Endometrial microvascular endothelial cells (primary cell): ENCODE data around the gene EFNA3. TPM values are rescaled to one million over a fixed set of nuclear protein-coding genes. Genes with fewer than 3 reads are reported as not detected.

Source experiments
- in situ Hi-C: cut with HindIII; loops from 2 replicates; pipeline ENCODE4 v1.10.0; 2017; ENCODE audit warnings: low sequenced_read_pairs, low pct_unique_long_range_greater_than_20kb; ENCODE audit errors: inconsistent ontology term
- total RNA-seq: library from RNA; depleted of rRNA; stranded (reverse); fragments of >200 nt; gene quantifications from one replicate; pipeline ENCODE4 v1.2.3, GENCODE V29; 2015; ENCODE audit errors: inconsistent ontology term

The EFNA3 gene
- total RNA-seq, 1 donor from 2014 or later = 2.0 TPM

DNA sequence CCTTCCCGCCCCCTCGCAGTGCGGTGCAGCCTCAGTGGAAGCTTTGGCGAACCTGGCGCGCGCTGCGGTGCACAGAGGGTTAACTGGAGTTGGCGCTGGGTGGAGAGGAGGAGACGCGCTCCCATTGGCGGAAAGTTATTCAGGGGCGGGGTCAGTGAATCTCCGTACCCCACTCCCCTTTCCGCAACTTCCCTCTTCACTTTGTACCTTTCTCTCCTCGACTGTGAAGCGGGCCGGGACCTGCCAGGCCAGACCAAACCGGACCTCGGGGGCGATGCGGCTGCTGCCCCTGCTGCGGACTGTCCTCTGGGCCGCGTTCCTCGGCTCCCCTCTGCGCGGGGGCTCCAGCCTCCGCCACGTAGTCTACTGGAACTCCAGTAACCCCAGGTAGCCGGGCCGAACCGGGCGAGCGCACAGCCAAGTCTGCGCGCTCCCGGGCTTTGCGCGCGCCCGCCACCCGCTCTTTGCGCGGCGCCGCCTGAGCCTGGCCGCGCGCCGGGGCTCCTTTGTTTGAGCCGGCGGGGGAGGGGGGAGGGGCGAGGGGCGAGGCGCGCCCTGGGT, 15.0 kb upstream of the EFNA3 start, which contains the start of gene EFNA4:
EFNA4 (plus strand) TSS at position 191 of the 561 bp plus-strand sequence; CDS start at position 275, 84 bp downstream.
- in situ Hi-C loops = loop anchor here (10.0 kb wide), 1 partner anchor 49 kb away; no protein-coding TSS in a partner anchor

DNA sequence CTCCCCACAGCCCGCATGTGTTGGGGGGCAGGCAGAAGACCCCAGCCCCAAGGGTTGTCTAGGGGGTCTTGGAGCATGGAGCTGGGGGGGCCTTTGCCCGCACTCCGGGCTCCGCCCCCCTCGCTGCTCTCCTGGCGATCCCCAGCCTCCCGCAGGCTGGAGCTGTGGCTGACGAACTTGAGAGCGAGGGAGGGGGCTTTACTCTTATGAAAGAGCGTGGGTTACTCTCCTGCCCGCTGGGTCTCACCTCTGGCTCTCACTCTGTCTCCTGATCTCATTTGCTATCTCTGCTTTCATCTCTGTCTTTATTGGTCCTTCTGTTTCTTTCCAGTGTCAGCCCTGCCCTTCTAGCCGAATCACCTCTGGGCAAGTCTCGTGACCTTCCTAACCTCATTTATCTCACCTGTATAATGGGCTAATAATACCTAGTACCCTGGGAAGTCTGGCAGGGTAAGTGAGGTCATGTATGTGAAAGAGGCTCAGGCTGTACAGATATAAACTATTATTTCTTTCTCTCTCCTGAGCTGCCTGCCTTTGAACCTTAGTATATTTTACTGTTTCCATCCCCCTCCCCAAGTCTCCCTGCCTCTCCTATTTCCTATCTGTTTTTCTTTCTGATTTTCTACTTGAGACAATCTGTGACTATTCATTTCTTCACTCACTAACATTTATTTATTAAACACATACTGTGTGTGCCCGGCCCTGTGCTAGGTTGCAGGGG, 14.4 kb upstream of the EFNA3 start:
- in situ Hi-C loops = loop anchor here (10.0 kb wide), 1 partner anchor 49 kb away; no protein-coding TSS in a partner anchor

DNA sequence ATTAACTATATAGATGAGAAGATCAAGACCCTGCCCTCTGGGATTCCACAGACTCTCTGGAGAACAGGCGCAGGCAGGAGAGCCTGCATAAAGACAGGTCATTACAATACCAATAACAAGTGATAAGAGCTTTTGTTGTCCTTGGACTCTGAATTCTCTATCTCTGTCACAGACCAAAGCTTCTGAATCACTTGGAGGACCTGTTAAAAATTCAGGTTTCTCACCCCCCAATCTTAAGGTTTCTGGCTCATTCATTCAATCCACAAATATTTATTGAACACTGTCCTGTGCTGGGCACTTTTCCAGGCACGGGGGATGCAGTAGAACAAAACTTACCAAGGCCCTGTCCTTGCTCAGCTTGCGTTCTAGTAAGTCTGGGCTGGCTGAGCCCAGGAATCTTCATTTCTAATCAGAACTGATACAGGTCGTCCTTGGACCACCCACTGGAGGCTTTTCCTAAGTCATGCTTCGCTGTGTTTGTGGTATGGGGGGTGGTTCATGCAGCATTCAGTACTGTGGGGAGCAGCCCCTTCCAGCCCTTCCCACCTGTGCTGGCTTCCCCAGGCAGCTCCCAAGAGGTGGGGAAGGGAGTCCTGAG, 13.7 kb upstream of the EFNA3 start:
- in situ Hi-C loops = loop anchor here (10.0 kb wide), 1 partner anchor 50 kb away; no protein-coding TSS in a partner anchor

DNA sequence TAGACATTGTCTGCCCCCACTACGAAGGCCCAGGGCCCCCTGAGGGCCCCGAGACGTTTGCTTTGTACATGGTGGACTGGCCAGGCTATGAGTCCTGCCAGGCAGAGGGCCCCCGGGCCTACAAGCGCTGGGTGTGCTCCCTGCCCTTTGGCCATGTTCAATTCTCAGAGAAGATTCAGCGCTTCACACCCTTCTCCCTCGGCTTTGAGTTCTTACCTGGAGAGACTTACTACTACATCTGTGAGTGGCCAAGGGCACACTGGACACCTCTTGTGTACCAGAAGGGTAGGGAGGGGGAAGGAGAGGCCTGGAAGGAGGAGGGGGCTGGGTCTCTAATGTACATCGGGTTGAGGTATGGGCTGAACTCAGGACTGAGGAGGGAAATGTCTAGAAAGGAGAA, 11.9 kb upstream of the EFNA3 start:
- in situ Hi-C loops = loop anchor here (10.0 kb wide), 1 partner anchor 52 kb away; no protein-coding TSS in a partner anchor

DNA sequence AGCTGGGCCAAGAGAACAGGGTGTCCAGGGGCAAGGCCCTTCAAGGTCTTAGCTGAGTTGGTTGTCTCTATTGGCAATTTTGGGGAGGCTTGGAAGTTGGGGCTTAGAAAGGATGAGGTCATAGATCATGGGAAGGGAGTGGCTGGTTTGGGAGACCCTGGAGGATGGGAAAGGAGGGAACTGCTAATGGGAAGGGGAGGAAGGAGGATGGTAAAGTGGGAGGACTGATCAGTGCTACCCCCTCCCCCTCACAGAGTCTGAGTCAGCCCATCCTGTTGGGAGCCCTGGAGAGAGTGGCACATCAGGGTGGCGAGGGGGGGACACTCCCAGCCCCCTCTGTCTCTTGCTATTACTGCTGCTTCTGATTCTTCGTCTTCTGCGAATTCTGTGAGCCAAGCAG, 10.0 kb upstream of the EFNA3 start:
- in situ Hi-C loops = loop anchor here (10.0 kb wide), 1 partner anchor 54 kb away; no protein-coding TSS in a partner anchor

DNA sequence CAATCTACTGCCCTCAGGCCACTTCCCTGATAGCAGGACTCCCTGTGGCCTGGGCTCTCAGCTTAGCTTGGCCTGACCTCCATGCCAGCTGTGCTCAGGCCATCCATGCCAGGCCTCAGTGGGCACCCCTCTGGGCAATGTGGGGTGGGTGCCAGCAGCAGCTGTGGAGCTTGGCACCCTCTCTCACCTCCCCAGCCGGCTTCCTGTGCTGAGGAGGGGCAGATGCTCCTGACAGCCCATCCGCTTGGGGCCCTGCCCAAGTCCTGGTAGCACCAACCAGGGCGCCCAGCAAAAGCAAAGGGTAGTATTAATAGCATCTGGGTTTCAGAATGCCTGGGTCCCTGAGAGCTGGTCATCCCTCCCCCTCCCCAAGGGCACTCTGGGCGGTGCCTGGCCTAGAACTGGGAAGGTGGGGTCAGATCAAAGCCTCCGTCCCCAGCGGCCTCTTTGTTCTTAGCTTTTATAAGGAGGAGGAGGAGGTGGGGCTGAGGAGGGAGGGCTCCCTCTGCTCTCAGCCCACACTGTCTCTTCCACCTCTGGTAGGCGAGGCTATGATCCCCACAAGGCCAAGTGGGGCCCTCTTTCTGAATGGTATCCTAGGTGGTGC, 9.0 kb upstream of the EFNA3 start:
- in situ Hi-C loops = loop anchor here (10.0 kb wide), 1 partner anchor 55 kb away; no protein-coding TSS in a partner anchor

DNA sequence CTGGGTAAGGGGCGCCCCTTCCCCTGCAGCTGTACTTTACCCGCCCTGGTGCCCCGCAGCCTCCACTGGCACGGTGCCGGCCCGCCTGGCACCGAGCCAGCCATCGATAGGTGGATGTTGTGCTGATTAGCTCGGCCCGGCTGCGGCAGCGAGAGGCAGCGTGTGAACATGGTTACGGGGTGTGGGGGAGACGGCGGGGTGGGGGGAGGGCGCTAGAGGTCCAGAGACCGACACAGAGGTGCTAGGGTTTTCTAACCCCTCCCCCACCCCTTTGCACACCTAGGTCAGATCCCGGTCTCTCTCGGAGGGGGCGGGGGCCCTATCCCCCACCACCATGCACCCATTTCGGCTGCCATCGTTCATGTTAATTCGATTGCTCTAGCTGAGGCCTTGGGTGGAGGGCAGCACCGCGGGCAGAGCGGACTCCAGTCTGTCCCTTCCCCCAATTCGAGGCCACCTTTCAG, 8.4 kb upstream of the EFNA3 start:
- in situ Hi-C loops = no loop called here

DNA sequence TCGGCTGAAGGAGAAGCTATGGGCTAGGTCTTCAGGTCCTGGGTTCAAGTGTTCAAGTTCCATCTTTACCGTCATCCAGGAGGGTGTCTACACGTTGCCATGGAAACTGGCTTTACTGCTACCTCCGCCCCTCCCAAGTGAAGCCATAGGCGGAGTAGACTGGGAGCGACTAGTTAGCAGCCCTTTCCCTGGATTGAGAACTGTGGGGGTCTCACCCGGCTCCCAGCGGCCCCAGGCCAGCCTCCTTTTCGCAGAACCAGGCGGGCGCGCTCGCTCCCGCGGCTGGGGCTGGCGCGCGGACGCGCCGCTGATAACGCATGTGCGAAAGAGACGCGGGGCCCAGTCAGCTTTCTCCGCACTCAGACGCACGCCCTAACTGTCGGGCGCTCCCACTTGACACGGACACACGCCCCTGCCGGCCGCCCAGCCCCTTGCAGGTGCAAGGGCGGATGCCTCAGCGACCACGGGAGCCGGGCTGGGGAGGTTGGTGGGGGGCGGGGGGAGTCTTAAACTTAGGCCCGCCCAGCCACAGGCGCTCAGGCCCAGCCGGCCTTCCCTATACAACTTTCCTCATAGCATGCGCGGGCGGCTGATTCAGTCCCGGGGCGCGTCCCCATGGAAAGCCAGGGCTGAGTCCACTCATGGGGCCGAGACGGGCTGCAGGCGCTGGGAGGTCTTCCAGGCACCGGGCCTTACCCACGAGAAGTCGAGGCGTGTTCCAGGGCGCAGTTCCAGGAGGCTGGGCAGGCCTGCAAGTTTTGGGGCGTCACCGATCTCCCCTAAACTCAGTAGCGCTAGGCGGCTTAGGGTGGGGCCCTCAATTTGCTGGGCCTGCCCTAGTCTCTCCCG, 7.7 kb upstream of the EFNA3 start:
- in situ Hi-C loops = no loop called here

DNA sequence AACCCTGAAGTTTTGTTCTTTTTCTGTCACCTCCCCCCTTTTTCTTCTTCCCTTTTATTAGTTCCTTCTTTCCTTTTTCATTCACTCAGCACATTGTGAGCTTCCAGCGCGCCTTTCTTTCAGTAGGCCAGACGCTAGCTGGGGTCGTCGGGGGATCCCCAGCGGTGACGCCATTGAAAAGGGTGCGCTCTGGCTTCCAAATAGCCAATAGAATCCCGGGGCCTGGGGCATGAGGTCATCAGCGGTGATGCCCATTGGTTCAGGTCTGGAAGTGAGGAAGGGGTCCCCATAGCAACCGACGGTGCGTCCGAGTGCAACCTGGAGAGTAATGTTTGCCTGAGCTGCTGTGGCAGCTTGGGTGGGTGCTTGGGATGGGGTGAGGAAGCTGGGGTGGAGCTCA, 6.9 kb upstream of the EFNA3 start:
- in situ Hi-C loops = no loop called here

DNA sequence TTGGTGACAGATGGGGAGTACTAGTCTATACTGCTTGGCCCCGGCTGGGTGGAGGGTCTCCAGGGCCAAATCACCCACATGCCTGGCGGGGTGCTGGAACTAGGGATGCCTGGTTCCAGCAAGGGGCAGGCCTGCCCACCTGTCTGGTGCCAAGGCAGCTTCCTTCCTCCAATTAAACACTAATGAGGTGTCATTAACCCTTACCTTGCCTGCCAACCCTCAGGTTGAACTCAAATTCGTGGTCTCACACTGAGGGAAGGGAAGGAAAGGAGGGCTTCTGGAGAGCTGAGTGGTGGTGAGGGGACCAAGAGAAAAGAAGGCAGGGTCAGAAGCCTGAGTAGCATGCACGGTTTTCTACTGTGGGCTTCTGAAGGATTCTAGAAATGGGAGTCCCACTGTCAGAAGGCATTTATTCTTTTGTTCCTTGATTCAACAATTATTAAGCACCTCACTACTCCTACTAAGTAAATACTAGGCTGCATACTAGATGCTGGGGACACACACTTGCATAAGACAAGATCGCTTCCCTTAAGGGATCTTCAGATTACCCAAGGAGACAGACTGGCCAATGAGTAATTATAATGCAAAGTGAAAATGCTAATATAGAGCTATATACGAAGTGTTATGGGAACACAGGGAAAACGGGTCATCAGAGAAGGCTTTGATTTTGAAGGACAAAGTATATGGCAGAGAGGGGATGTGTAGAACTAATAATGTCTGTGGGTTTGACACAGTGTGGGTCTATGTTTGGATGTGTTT, 5.9 kb upstream of the EFNA3 start:
- in situ Hi-C loops = no loop called here

DNA sequence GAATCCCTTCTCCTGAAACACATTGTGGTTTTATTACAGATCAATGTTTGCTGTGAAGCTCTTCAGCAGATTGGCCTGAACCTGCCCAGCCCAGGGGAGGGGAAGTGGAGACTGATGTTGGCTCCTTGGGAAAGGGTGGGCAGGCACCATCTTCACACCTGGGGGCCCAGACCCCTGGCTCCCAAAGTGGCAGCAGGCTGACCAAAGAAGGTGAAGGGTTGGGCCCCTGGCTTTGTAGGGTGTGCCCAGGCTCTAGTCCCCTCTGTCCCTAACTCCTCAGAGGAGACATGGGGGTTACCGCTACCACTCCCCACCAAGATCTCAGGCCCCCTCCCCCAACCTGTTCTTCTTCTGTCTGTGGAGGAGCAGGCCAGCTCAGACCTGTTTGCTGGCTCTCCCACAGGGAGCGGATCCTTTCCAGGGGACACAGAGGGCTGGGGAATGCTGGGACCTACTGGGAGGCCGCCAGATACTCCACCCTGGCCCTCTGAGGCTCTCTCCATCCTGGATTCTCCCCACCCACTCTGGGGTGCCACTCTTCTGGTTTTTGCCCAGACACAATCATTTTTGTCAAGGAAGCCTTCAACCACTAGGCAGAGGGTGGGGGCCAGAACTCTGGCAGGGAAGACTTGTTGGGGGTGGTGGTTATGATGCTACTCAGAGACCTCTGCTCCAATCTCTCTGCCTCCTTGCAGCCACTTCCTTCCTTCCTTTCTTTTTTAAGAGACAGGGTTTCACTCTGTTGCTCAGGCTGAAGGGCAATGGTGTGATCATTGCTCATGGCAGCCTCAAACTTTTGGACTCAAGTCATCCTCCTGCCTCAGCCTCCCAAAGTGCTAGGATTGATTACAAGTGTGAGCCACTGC, 5.0 kb upstream of the EFNA3 start:
- in situ Hi-C loops = no loop called here

DNA sequence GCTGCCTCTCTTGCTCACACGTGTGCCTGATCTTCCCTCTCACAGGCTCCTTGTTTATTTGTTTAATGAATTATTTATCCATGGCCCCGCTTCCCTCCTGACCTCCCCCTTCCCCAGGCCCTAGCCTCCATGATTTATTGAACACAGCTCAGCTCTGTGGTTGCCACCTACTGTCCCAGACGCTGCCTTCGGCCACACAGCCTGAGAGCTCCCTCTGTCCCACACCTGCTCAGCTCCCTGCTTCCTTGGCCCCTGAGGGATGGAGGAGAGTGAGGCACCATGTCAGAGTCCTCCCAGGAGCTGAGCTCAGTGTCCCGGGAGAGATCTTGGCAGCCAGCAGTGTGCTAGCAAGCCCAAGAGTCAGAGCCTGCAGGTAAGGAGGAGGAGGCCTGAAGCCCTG, 3.1 kb upstream of the EFNA3 start:
- in situ Hi-C loops = no loop called here

DNA sequence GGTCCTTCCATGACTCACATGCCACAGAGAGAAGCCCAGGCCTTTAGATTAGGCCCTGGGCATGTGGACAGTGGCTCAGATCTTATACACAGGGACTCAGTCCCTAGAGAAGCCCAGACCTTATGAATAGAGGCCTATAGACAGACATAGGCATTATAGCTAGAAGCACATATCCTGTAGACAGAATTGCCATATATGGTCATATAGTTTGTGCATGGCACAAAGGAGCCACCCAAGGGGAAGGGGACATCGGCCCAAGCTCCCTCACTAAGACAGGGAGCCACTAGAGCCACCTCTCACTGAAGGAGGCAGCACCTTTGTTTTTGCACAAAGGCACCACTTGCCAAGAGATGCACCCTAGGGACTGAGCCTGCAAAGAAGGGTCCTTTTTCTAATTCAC, 2.3 kb upstream of the EFNA3 start:
- in situ Hi-C loops = no loop called here

DNA sequence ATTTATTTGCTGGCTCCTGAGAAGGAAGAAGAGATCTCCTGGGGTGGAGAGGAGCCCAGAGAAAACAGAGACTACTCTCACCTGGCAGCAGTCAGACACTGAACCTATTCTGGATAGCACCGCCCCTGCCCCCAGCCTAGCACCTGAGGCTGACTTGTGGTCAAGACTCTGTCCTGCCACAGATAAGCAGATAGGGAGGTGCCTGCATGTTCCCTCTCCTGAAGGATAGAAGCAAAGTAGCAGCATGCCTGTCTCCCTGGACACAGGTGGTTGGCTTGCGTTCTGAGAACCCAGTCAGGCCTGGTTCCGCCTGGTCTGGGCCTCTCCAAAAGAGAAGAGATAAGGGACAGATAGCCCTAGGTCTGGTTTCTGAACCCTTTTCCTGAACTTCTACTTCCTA, 1.3 kb upstream of the EFNA3 start:
- in situ Hi-C loops = no loop called here

DNA sequence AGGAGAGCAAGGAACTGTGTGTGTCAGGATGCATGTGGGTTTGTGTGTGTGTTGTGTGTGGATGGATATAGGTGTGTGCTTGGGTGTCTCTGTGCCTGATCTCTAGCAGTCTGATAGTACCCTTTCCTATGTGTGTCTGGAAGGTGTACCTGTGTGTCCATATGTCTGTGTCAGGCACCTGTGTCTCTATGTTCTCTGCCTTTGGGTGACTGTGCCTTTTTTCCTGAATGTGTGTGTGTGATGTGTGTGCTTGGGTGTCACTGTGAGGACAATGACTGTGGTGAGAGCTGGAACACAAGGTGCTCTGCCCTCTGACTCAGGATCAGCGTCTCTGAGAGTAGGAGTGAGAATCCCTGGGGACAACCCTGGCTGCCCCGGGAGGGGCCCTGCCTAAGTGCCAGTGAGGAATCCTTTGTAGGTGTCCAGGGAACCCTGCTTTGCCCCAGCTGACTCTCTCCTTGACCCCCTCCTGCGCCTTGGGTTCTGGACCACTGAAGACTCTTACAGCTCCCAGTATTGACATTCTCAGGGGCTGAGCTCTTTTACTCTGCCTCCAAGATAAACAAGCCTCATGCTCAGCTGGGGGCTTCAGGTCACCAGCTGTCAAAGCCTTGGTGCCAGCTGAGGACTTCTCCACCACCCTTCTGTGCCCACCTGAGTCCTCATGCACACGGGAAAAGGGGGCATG, 735 bp upstream of the EFNA3 start:
- in situ Hi-C loops = no loop called here

DNA sequence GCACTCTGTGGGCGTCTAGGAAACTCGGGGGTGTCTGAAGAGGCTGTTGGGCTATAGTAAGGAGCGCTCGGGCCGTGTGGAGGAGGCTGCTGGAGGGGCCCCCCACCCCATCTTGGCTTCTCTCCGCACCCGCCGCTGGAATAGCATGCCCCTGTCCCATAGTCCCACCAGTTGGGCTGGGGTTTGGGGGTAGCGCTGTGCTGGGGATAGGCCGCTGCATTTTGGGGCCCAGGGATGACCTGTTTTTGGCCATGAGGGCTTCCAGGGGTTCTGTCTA, 511 bp downstream of the EFNA3 start:
- in situ Hi-C loops = no loop called here
